ENCODE data around the gene FAM181B. TPM values are rescaled to one million over a fixed set of nuclear protein-coding genes. Genes with fewer than 3 reads are reported as not detected.

Gene FAM181B
- total RNA-seq, 1 experiment from 2014 or later = 0.69 TPM

DNA sequence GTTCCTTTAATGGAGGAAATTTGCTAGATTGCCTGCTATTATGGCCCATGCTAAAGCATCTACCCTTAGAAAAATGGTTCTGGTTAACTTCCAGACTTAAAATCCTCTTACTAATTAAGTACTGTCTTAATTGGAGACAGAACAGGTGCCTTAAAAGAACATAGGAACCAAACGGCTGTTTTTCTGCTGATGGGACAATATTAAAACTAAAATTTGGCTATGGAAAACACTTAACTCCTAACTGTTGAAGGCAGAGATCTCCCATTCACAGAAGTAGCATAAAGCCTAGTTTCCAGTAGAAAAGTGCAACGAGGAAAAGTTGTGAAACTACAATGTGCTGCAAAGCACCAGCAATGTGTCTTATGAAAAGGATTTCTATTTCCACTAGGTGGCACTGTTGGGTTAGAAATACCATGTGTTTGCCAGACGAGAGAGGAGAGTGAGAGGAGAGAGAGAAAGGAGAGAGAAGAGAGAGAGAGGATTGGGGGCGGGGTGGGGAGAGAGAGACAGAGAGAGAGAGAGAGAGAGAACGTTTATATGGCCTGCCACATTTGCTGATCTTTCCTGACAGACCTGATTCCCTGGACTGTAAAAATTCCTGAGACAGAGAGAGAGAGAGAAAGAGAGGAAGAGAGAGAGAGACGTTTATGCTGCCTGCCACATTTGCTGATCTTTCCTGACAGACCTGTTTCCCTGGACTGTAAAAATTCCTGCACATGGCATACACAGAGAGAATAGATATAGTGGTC is 51.5 kb downstream of the FAM181B start:
- no peaks in the 10 kb centered on the region for H3K9me3 ChIP-seq (ENCODE audit: control insufficient read depth, insufficient read depth, low read depth, low read length)
- H3K27ac ChIP-seq (ENCODE audit: low read length) = no peak overlapping the region
- CTCF ChIA-PET = interaction anchor here (0.5 to 1.4 kb wide), 2 partner anchors 9 to 14 kb away, joined by 4 to 7 read pairs; no protein-coding TSS in a partner anchor
- BruUV-seq (replicated peaks) = no TSS peak
- H3K27me3 ChIP-seq (ENCODE audit: control insufficient read depth, insufficient read depth, low read length) = peaks cover 24% of the 10 kb centered on the region
- POLR2A ChIA-PET = no interaction called here
- peaks cover 3% of the 10 kb centered on the region; the same call in 1 of the 2 replicates for H3K4me1 ChIP-seq (ENCODE audit: control insufficient read depth, insufficient read depth, low read length)
- DNase-seq (ENCODE audit: low read depth, low spot score) (peak; percentile 25), ATAC-seq (peak; percentile 94)
- peak overlapping the region in 1 of 2 experiments; percentile 7; a peak in 1 of 4 replicates for H3K4me3 ChIP-seq (ENCODE audit: low read depth in 2 of 2, low read length in 2 of 2)
- in situ Hi-C loops (cut with HindIII; ENCODE audit: low pct_unique_long_range_greater_than_20kb, low sequenced_read_pairs) (no loop called here), intact Hi-C loops (cut with micrococcal nuclease; ENCODE audit: unreplicated experiment) (no loop called here)
- no peaks in the 10 kb centered on the region for H3K36me3 ChIP-seq (ENCODE audit: control insufficient read depth, insufficient read depth, low read length)
- no peak for TF ChIP-seq POLR2AphosphoS5 (IDR thresholded peaks at IDR 0.05; ENCODE audit: low read depth, low read length)
- TF ChIP-seq SIN3A (IDR thresholded peaks at IDR 0.05; ENCODE audit: borderline replicate concordance, insufficient read depth, low read depth, low read length) = no peak
- TF ChIP-seq, protein P1, sequence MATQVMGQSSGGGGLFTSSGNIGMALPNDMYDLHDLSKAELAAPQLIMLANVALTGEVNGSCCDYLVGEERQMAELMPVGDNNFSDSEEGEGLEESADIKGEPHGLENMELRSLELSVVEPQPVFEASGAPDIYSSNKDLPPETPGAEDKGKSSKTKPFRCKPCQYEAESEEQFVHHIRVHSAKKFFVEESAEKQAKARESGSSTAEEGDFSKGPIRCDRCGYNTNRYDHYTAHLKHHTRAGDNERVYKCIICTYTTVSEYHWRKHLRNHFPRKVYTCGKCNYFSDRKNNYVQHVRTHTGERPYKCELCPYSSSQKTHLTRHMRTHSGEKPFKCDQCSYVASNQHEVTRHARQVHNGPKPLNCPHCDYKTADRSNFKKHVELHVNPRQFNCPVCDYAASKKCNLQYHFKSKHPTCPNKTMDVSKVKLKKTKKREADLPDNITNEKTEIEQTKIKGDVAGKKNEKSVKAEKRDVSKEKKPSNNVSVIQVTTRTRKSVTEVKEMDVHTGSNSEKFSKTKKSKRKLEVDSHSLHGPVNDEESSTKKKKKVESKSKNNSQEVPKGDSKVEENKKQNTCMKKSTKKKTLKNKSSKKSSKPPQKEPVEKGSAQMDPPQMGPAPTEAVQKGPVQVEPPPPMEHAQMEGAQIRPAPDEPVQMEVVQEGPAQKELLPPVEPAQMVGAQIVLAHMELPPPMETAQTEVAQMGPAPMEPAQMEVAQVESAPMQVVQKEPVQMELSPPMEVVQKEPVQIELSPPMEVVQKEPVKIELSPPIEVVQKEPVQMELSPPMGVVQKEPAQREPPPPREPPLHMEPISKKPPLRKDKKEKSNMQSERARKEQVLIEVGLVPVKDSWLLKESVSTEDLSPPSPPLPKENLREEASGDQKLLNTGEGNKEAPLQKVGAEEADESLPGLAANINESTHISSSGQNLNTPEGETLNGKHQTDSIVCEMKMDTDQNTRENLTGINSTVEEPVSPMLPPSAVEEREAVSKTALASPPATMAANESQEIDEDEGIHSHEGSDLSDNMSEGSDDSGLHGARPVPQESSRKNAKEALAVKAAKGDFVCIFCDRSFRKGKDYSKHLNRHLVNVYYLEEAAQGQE (IDR thresholded peaks at IDR 0.05; ENCODE audit: insufficient read depth in 1 of 2, low read depth in 2 of 2, low read length in 1 of 2) = no peak
- TF ChIP-seq CTCF (IDR thresholded peaks at IDR 0.05) = peak; percentile 79
- no peak for TF ChIP-seq TCF7L2 (IDR thresholded peaks at IDR 0.05; ENCODE audit: low read depth, low read length)

GRCh38 chr11:82680252-82680651 is 53.4 kb downstream of the FAM181B start:
- TF ChIP-seq, protein P1 (IDR thresholded peaks at IDR 0.05; ENCODE audit: insufficient read depth in 1 of 2, low read depth in 2 of 2, low read length in 1 of 2) = no peak
- TF ChIP-seq TCF7L2 (IDR thresholded peaks at IDR 0.05; ENCODE audit: low read depth, low read length) = 0 out of 2 replicates have a peak, but pooled peaks have one; percentile 49
- POLR2A ChIA-PET = no interaction called here
- peak; percentile 40; the same call in 1 of the 2 replicates for ATAC-seq
- H3K4me1 ChIP-seq (ENCODE audit: control insufficient read depth, insufficient read depth, low read length) = peaks cover 3% of the 10 kb centered on the region; the same call in 1 of the 2 replicates
- in situ Hi-C loops (cut with HindIII; ENCODE audit: low pct_unique_long_range_greater_than_20kb, low sequenced_read_pairs) = no loop called here
- BruUV-seq (replicated peaks) = no TSS peak
- H3K27ac ChIP-seq (ENCODE audit: low read length) = no peak overlapping the region
- H3K27me3 ChIP-seq (ENCODE audit: control insufficient read depth, insufficient read depth, low read length) = peaks cover 10% of the 10 kb centered on the region
- CTCF ChIA-PET = interaction anchor here (2.6 kb wide), 1 partner anchor 16 kb away, joined by 11 read pairs; no protein-coding TSS in a partner anchor
- intact Hi-C loops (cut with micrococcal nuclease; ENCODE audit: unreplicated experiment) = no loop called here
- no peaks in the 10 kb centered on the region for H3K36me3 ChIP-seq (ENCODE audit: control insufficient read depth, insufficient read depth, low read length)
- DNase-seq (ENCODE audit: low read depth, low spot score) = no peak
- no peak overlapping the region for H3K4me3 ChIP-seq (ENCODE audit: low read depth in 2 of 2, low read length in 2 of 2)
- H3K9me3 ChIP-seq (ENCODE audit: control insufficient read depth, insufficient read depth, low read depth, low read length) = no peaks in the 10 kb centered on the region

Other genes with a start within 250 kb of the FAM181B start
- 57.0 TPM for gene PRCP, start 166.6 kb upstream of the FAM181B start, total RNA-seq (2021; ENCODE audit: unreplicated experiment)
- gene DDIAS, start 167.9 kb upstream of the FAM181B start, total RNA-seq (2021; ENCODE audit: unreplicated experiment) = 22.9 TPM

All from Panc1 (cell line).